Measurements from ENCODE around the gene CLDN20. TPM values are rescaled to one million over a fixed set of nuclear protein-coding genes. Genes with fewer than 3 reads are reported as not detected.
"Not testable (repeated sequence)": the region's sequence is repeated elsewhere in the genome, so short reads cannot be mapped to it uniquely, and the experiment has no call there.

Gene CLDN20
- polyA plus RNA-seq, 2 donors, result not detected

DNA sequence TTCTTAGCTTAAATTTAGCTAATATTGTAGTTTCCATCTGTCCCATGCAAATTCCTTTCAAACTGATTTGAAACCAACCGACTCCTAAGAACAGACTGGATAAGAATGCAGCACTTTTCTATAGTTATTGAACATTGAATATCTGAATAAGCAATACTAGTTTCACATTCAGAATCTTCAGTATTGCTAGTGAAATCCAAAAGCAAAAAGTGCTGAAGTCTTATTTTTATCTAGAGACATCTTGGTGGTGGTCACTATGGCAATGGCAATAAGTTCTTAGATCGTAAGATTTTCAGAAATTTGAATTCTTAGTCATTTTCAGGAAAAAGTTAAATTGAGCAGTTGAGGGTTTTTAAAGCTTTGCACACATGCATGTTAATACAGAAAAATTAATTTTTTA, 47.8 kb downstream of the CLDN20 start:
- no peak overlapping the region for H3K4me3 ChIP-seq (ENCODE audit: low read depth in 1 of 2, low read length in 2 of 2)
- H3K9me3 ChIP-seq (ENCODE audit: control insufficient read depth in 2 of 2, insufficient read depth in 1 of 2, low read depth in 1 of 2, low read length in 1 of 2), result no peaks in the 10 kb centered on the region
- no peaks in the 10 kb centered on the region for H3K4me1 ChIP-seq (ENCODE audit: control insufficient read depth in 2 of 2, insufficient read depth in 2 of 2, low read length in 1 of 2)
- no peaks in the 10 kb centered on the region for H3K36me3 ChIP-seq (ENCODE audit: control insufficient read depth in 2 of 2, insufficient read depth in 2 of 2, low read length in 1 of 2)
- no peak overlapping the region for H3K27ac ChIP-seq (ENCODE audit: low read depth in 2 of 2, low read length in 1 of 2)
- 83 to 86% methylated on average over 2 of the region's 2 CpGs for WGBS, 2 donors
- no peaks in the 10 kb centered on the region for H3K27me3 ChIP-seq (ENCODE audit: control insufficient read depth in 1 of 2, insufficient read depth in 2 of 2, low read length in 2 of 2)

DNA sequence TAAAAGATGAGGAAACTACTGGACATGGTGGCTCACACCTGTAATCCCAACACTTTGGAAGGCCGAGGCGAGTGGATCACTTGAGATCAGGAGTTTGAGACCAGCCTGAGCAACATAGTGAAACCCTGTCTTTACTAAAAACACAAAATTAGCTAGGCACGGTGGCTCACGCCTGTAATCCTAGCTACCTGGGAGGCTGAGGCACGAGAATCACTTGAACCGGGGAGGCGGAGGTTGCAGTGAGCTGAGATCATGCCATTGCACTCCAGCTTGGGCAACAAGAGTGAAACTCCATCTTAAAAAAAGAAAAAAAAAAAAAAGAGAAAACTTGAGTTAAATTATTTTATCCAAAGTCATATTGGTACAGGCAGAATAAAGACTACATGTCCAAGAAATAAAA, 49.1 kb downstream of the CLDN20 start:
- not testable (repeated sequence) for H3K36me3 ChIP-seq (ENCODE audit: control insufficient read depth in 2 of 2, insufficient read depth in 2 of 2, low read length in 1 of 2); H3K9me3 ChIP-seq (ENCODE audit: control insufficient read depth in 2 of 2, insufficient read depth in 1 of 2, low read depth in 1 of 2, low read length in 1 of 2); H3K27ac ChIP-seq (ENCODE audit: low read depth in 2 of 2, low read length in 1 of 2); H3K4me1 ChIP-seq (ENCODE audit: control insufficient read depth in 2 of 2, insufficient read depth in 2 of 2, low read length in 1 of 2); H3K27me3 ChIP-seq (ENCODE audit: control insufficient read depth in 1 of 2, insufficient read depth in 2 of 2, low read length in 2 of 2); H3K4me3 ChIP-seq (ENCODE audit: low read depth in 1 of 2, low read length in 2 of 2)
- 93% methylated on average over 7 of the region's 7 CpGs for WGBS, 2 donors

DNA sequence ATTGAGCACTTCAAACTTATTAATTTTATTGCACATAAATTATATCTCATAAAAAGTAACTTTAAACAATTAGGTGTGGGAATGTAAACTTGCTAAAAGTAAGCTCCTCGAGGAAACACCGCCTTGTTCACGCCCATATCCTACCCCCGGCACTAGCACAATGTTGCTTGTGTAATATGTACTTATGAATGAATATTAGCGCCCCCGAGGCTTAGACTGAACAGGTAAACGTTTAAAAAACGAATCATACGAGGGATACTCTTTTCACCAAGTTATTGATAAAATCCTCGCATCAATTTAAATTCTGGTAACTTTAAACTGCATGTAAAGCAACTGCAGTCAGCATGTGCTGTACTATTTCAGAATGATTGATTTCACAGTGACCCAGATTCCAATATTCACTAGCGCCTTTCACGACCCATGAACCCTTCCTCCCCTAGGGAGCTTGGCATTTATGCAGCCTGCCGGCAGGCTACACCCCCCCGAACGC, 49.8 kb downstream of the CLDN20 start:
- H3K27me3 ChIP-seq (ENCODE audit: control insufficient read depth in 1 of 2, insufficient read depth in 2 of 2, low read length in 2 of 2), result no peaks in the 10 kb centered on the region
- WGBS, 2 donors, result 0 to 1% methylated on average over 15 of the region's 15 CpGs
- no peaks in the 10 kb centered on the region for H3K9me3 ChIP-seq (ENCODE audit: control insufficient read depth in 2 of 2, insufficient read depth in 1 of 2, low read depth in 1 of 2, low read length in 1 of 2)
- no peaks in the 10 kb centered on the region for H3K4me1 ChIP-seq (ENCODE audit: control insufficient read depth in 2 of 2, insufficient read depth in 2 of 2, low read length in 1 of 2)
- peak overlapping the region; percentile 84 to 92 for H3K27ac ChIP-seq (ENCODE audit: low read depth in 2 of 2, low read length in 1 of 2)
- peak overlapping the region; percentile 79 to 94 for H3K4me3 ChIP-seq (ENCODE audit: low read depth in 1 of 2, low read length in 2 of 2)
- H3K36me3 ChIP-seq (ENCODE audit: control insufficient read depth in 2 of 2, insufficient read depth in 2 of 2, low read length in 1 of 2), result no peaks in the 10 kb centered on the region

DNA sequence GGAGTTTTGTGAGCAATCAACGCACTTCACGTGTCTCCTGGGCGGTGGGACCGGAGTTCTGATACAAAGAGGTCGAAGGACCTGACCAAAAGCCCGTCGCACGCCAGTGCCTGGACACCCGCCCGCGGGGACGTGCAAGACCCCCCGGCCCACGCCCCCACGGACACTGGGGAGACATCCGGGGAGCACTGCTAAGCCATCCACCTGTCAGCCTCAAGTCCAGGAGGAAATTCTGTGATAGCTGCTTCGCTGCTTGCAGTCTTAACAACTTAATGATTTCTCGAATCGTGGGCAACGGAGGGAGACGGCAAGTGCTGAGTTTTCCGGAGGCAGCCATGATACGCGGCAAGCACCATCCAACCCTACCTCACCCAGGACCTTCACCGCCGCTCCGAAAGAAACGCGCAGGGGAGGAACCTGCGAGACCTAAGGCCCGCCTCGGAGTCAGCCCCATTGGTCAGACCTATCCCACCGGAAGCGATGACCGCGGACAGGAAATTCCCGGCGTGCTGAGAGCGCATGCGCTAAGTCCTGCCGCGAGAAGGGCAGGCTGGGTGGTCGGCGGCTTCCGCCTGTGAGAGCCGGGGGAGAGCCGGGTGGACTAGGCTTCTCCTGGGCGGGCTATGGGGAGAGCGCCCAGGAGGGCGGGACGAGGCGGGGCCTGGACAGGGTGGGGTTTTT, 50.4 kb downstream of the CLDN20 start, which contains the start of gene TFB1M:
TSS of gene TFB1M (minus strand) at position 393 of the 681 bp plus-strand sequence. CDS start at position 337, 56 bp downstream.
- 0% methylated on average over 52 of the region's 52 CpGs for WGBS, 2 donors
- Histone ChIP-seq H3K27me3 (ENCODE audit: control insufficient read depth in 1 of 2, insufficient read depth in 2 of 2, low read length in 2 of 2) (no peaks in the 10 kb centered on the region), H3K4me1 (ENCODE audit: control insufficient read depth in 2 of 2, insufficient read depth in 2 of 2, low read length in 1 of 2) (no peaks in the 10 kb centered on the region), H3K9me3 (ENCODE audit: control insufficient read depth in 2 of 2, insufficient read depth in 1 of 2, low read depth in 1 of 2, low read length in 1 of 2) (no peaks in the 10 kb centered on the region), H3K4me3 (ENCODE audit: low read depth in 1 of 2, low read length in 2 of 2) (peak within 1 kb of the TSS; percentile 79 to 94), H3K27ac (ENCODE audit: low read depth in 2 of 2, low read length in 1 of 2) (peak within 1 kb of the TSS; percentile 88 to 92), H3K36me3 (ENCODE audit: control insufficient read depth in 2 of 2, insufficient read depth in 2 of 2, low read length in 1 of 2) (no peaks in the 10 kb centered on the region)

DNA sequence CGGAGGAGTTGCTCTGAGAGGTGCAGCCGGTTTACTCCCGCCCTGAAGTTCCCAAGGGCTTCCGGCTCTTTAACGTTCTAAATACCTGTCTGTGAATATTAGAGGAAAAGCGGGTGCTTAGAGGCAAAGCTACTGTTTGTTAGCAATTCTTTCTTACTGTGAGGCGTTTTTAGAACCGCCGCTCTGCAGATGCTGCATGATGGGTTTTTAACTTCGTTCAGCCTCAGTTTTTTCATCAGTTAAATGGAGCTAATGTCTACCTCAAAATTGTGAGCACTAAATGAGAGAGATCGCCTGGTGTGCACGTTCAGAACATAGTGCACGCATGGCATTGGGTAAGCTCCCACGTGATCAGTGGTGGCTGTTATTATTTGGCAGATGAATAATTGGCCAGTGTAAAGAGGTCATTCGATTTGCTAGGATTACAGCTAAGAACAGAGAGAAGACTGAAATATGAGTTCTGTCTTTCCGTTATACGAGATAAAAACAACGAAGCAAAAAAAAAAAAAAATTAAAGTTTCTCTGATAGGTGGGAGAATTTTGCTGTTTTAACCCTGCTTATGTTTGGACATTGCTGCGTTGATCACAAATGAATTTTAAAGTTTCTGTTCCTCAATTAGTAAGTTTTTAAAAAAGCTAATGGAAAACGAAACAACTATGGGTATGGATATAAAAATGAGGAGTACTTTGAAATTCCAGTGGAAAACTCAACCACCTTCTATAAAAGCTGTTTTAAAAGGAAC, 51.1 kb downstream of the CLDN20 start:
- Histone ChIP-seq H3K9me3 (ENCODE audit: control insufficient read depth in 2 of 2, insufficient read depth in 1 of 2, low read depth in 1 of 2, low read length in 1 of 2) (no peaks in the 10 kb centered on the region), H3K27me3 (ENCODE audit: control insufficient read depth in 1 of 2, insufficient read depth in 2 of 2, low read length in 2 of 2) (no peaks in the 10 kb centered on the region), H3K4me3 (ENCODE audit: low read depth in 1 of 2, low read length in 2 of 2) (peak overlapping the region; percentile 79 to 94), H3K27ac (ENCODE audit: low read depth in 2 of 2, low read length in 1 of 2) (peak overlapping the region; percentile 88 to 92), H3K4me1 (ENCODE audit: control insufficient read depth in 2 of 2, insufficient read depth in 2 of 2, low read length in 1 of 2) (no peaks in the 10 kb centered on the region), H3K36me3 (ENCODE audit: control insufficient read depth in 2 of 2, insufficient read depth in 2 of 2, low read length in 1 of 2) (no peaks in the 10 kb centered on the region)
- 3% methylated on average over 20 of the region's 20 CpGs for WGBS, 2 donors

DNA sequence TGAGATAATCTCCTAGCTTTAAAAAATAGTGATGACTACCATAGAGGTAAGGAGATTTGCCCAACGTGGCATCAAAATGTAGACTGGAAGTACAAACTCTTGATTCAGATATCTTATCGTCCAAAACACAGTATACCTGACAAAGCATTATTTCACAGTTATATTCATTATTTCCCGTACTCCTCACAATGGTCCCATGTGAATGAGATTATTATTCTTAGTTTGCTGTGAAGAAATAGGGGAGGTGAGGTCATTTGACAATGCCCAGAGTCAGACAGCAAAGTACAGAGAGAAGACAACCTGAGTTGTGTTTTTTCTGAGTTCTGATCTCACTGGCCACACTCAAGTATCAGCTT, 51.7 kb downstream of the CLDN20 start:
- H3K9me3 ChIP-seq (ENCODE audit: control insufficient read depth in 2 of 2, insufficient read depth in 1 of 2, low read depth in 1 of 2, low read length in 1 of 2), result no peaks in the 10 kb centered on the region
- H3K27me3 ChIP-seq (ENCODE audit: control insufficient read depth in 1 of 2, insufficient read depth in 2 of 2, low read length in 2 of 2), result no peaks in the 10 kb centered on the region
- H3K4me1 ChIP-seq (ENCODE audit: control insufficient read depth in 2 of 2, insufficient read depth in 2 of 2, low read length in 1 of 2), result no peaks in the 10 kb centered on the region
- peak overlapping the region in 1 of 2 donors; percentile 94 for H3K4me3 ChIP-seq (ENCODE audit: low read depth in 1 of 2, low read length in 2 of 2)
- no peak overlapping the region for H3K27ac ChIP-seq (ENCODE audit: low read depth in 2 of 2, low read length in 1 of 2)
- WGBS, 2 donors, result 25 to 42% methylated on average over 3 of the region's 3 CpGs
- H3K36me3 ChIP-seq (ENCODE audit: control insufficient read depth in 2 of 2, insufficient read depth in 2 of 2, low read length in 1 of 2), result no peaks in the 10 kb centered on the region

DNA sequence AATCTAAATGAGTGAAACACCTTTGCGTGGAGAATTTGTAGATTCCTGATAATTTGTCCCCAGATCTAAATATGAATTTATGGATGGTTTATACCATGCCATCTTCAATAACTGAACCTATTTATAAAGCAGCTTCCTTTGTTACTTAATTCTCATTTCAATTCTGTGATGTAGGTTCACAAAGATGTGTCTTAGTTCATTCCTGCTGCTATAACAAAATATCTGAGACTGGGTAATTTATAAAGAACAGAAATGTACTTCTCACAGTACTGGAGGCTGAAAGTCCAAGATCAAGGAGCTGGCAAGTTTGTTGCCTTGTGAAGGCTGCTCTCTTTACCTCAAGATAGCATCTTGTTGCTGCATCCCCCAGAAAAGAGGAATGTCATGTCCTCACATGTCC, 52.6 kb downstream of the CLDN20 start:
- 92 to 97% methylated on average over 1 of the region's 1 CpG for WGBS, 2 donors
- Histone ChIP-seq H3K36me3 (ENCODE audit: control insufficient read depth in 2 of 2, insufficient read depth in 2 of 2, low read length in 1 of 2) (no peaks in the 10 kb centered on the region), H3K4me1 (ENCODE audit: control insufficient read depth in 2 of 2, insufficient read depth in 2 of 2, low read length in 1 of 2) (no peaks in the 10 kb centered on the region), H3K27me3 (ENCODE audit: control insufficient read depth in 1 of 2, insufficient read depth in 2 of 2, low read length in 2 of 2) (no peaks in the 10 kb centered on the region), H3K27ac (ENCODE audit: low read depth in 2 of 2, low read length in 1 of 2) (no peak overlapping the region), H3K4me3 (ENCODE audit: low read depth in 1 of 2, low read length in 2 of 2) (no peak overlapping the region), H3K9me3 (ENCODE audit: control insufficient read depth in 2 of 2, insufficient read depth in 1 of 2, low read depth in 1 of 2, low read length in 1 of 2) (no peaks in the 10 kb centered on the region)

DNA sequence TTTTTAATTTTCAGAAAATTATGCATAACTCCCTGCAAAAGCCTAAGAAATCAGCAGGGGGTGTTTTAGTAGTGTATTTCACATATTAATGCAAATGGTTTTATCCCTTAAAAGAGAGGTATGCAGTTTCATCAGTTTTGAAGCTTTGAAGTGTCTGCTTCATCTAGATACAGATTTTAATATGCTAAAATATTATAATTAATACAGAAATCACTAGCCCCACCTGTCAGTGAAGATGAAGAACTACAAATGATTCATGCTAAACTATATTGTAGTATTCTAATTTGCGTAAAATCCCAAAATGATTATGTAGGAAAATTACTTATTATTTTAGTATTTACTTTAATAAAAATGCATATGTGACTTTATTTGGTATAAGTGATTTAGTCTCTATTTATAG, 53.4 kb downstream of the CLDN20 start:
- Histone ChIP-seq H3K9me3 (ENCODE audit: control insufficient read depth in 2 of 2, insufficient read depth in 1 of 2, low read depth in 1 of 2, low read length in 1 of 2) (no peaks in the 10 kb centered on the region), H3K27ac (ENCODE audit: low read depth in 2 of 2, low read length in 1 of 2) (no peak overlapping the region), H3K4me3 (ENCODE audit: low read depth in 1 of 2, low read length in 2 of 2) (no peak overlapping the region), H3K27me3 (ENCODE audit: control insufficient read depth in 1 of 2, insufficient read depth in 2 of 2, low read length in 2 of 2) (no peaks in the 10 kb centered on the region), H3K36me3 (ENCODE audit: control insufficient read depth in 2 of 2, insufficient read depth in 2 of 2, low read length in 1 of 2) (no peaks in the 10 kb centered on the region), H3K4me1 (ENCODE audit: control insufficient read depth in 2 of 2, insufficient read depth in 2 of 2, low read length in 1 of 2) (no peaks in the 10 kb centered on the region)
- WGBS, 2 donors, result 92 to 93% methylated on average over 1 of the region's 1 CpG

DNA sequence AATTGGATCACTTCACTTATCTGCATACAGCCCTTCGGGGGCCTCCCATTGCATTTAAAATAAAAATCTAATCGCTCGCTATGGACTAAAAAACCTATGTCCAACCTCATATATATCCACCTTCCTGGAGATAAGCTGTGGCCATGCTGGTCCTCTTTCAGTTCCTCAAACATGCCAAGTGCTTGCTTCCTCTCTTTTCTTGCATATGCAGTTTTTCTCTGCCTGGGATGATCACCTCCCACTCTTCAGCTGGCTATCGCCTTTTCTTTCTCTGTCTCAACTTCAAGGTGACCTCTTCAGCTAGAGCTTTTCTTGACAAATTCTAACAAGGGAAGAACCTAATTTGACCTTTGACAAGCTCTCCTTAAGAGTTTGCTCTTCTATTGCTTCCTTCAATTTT, 56.1 kb downstream of the CLDN20 start:
- no peak overlapping the region for H3K4me3 ChIP-seq (ENCODE audit: low read depth in 1 of 2, low read length in 2 of 2)
- no peaks in the 10 kb centered on the region for H3K4me1 ChIP-seq (ENCODE audit: control insufficient read depth in 2 of 2, insufficient read depth in 2 of 2, low read length in 1 of 2)
- no peak overlapping the region for H3K27ac ChIP-seq (ENCODE audit: low read depth in 2 of 2, low read length in 1 of 2)
- no peaks in the 10 kb centered on the region for H3K36me3 ChIP-seq (ENCODE audit: control insufficient read depth in 2 of 2, insufficient read depth in 2 of 2, low read length in 1 of 2)
- H3K27me3 ChIP-seq (ENCODE audit: control insufficient read depth in 1 of 2, insufficient read depth in 2 of 2, low read length in 2 of 2), result no peaks in the 10 kb centered on the region
- H3K9me3 ChIP-seq (ENCODE audit: control insufficient read depth in 2 of 2, insufficient read depth in 1 of 2, low read depth in 1 of 2, low read length in 1 of 2), result no peaks in the 10 kb centered on the region
- WGBS, 2 donors, result 86 to 88% methylated on average over 4 of the region's 4 CpGs

DNA sequence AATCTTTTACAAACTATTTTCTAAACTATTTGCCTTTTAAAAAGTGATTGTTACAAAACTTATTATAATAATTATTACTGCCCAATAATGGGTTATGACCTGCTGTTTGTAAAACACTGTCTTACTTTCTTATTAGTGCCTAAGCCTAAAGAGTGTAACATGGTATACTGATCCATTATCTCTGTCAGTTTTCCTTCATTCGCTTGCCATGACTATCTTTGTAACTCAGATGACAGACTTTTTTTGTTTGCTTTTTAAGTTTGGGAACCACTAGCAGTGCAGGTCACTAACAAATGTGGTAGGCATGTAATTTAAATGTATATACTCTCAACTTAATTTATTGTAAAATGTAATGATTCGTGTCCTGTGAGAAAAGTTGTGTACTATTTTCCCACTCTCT, 60.4 kb downstream of the CLDN20 start:
- WGBS, 2 donors, result 95 to 97% methylated on average over 2 of the region's 2 CpGs
- Histone ChIP-seq H3K36me3 (ENCODE audit: control insufficient read depth in 2 of 2, insufficient read depth in 2 of 2, low read length in 1 of 2) (no peaks in the 10 kb centered on the region), H3K9me3 (ENCODE audit: control insufficient read depth in 2 of 2, insufficient read depth in 1 of 2, low read depth in 1 of 2, low read length in 1 of 2) (no peaks in the 10 kb centered on the region), H3K27me3 (ENCODE audit: control insufficient read depth in 1 of 2, insufficient read depth in 2 of 2, low read length in 2 of 2) (no peaks in the 10 kb centered on the region), H3K4me3 (ENCODE audit: low read depth in 1 of 2, low read length in 2 of 2) (no peak overlapping the region), H3K27ac (ENCODE audit: low read depth in 2 of 2, low read length in 1 of 2) (no peak overlapping the region), H3K4me1 (ENCODE audit: control insufficient read depth in 2 of 2, insufficient read depth in 2 of 2, low read length in 1 of 2) (no peaks in the 10 kb centered on the region)

All from esophagus (tissue), 2 donors.